ENCODE results near the gene GLI2. TPM values are rescaled to one million over a fixed set of nuclear protein-coding genes. Genes with fewer than 3 reads are reported as not detected.

Gene GLI2
- total RNA-seq, 2 donors from 2014 or later = 4.9 to 5.4 TPM

DNA sequence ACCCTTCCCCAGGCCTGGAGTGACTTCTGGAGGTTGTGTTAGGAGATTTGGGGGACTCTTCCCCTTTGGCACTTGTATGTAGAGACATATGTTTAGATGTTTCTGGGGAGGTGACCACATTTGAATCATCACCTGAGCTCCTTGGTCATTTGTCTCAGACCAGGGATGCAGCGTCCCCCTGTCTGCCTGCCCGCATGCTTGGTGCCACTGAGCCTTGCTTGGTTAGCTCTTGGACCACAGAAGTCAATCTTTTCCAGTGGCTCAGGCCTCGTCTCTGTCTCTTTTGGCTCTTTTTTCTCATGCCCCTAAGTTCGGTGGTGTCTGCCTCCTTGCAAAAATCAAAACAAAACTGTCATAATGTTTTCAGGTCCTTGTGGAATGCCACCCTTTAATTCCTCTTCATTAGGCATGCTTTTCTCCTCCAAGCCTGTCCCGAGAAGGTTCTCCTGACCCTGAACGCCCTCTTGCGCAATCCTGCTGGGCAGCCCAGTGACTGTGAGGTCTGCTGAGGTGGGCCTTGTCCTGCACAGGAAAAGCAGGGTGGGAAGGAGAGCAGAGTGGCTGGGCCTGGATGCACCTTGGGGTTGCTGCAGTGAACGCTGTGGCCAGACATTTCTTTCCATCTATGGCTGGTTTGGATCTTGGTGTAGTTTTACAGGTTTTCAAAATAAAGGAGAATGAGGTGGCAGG, 24.9 kb downstream of the GLI2 start:
- no peaks in the 10 kb centered on the region for H3K9me3 ChIP-seq
- H3K4me3 ChIP-seq = no peak overlapping the region
- peaks cover 7 to 53% of the 10 kb centered on the region in 2 donors for H3K4me1 ChIP-seq (ENCODE audit: control insufficient read depth in 1 of 2, low read depth in 2 of 2)
- DNase-seq (ENCODE audit: low spot score) (no peak), ATAC-seq (ENCODE audit: insufficient number of reproducible peaks, low FRiP score, low read depth) (no peak)
- H3K27ac ChIP-seq = no peak overlapping the region
- no peak for TF ChIP-seq CTCF (IDR thresholded peaks at IDR 0.05)
- H3K27me3 ChIP-seq (replicated peaks; ENCODE audit: insufficient read depth) = no peaks in the 10 kb centered on the region
- no peaks in the 10 kb centered on the region for H3K36me3 ChIP-seq

- ATAC-seq (ENCODE audit: insufficient number of reproducible peaks, low FRiP score, low read depth) (no peak), DNase-seq (ENCODE audit: low spot score) (no peak)
- no peak for TF ChIP-seq CTCF (IDR thresholded peaks at IDR 0.05)
- H3K4me3 ChIP-seq = no peak overlapping the region
- no peak overlapping the region for H3K27ac ChIP-seq
- no peaks in the 10 kb centered on the region for H3K9me3 ChIP-seq
- no peaks in the 10 kb centered on the region for H3K27me3 ChIP-seq (replicated peaks; ENCODE audit: insufficient read depth)
- no peaks in the 10 kb centered on the region for H3K36me3 ChIP-seq
- peaks cover 7 to 58% of the 10 kb centered on the region in 2 donors for H3K4me1 ChIP-seq (ENCODE audit: control insufficient read depth in 1 of 2, low read depth in 2 of 2)
Observed at GRCh38 chr2:120761164-120761861, 25.6 kb downstream of the GLI2 start.

- H3K36me3 ChIP-seq = no peaks in the 10 kb centered on the region
- peaks cover 7 to 58% of the 10 kb centered on the region in 2 donors for H3K4me1 ChIP-seq (ENCODE audit: control insufficient read depth in 1 of 2, low read depth in 2 of 2)
- DNase-seq (ENCODE audit: low spot score) (no peak), ATAC-seq (ENCODE audit: insufficient number of reproducible peaks, low FRiP score, low read depth) (no peak)
- no peak for TF ChIP-seq CTCF (IDR thresholded peaks at IDR 0.05)
- H3K27me3 ChIP-seq (replicated peaks; ENCODE audit: insufficient read depth) = no peaks in the 10 kb centered on the region
- no peak overlapping the region for H3K4me3 ChIP-seq
- H3K27ac ChIP-seq = no peak overlapping the region
- H3K9me3 ChIP-seq = no peaks in the 10 kb centered on the region
Observed at GRCh38 chr2:120761911-120762310, 26.2 kb downstream of the GLI2 start.

DNA sequence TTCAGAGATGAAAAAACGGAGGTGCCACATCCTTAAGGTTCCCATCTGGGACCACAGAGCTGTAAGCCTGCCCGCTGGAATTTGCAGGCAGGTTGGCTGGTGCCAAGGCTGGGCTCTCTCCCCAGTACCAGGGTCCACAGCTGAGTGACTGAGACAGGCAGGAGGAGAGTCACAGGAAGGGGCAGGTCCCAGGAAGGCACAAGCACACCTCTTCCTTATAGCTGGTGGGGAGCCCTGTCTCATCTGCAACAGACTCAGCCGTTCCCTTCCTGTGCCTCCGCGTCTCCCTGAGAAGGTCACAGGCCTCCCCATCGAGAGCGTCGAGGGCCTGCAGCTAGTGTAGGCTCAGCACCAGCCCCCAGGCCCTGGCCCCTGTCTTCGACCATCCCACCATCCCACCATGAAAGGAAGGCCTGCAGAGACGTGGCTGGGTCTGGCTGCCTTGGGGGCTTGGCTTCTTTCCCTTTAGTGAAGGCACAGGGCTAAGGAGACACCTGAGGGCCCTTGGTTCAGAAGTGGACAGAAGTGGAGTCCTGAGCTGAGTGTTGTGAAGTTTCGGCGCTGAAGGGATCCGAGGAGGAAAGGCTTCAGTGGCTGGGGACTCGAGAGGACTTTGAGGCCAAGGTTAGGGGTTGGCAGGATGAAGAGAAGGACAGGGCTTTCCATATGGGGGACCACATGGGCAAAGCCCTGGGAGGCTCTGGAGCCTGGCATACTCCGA, 26.8 kb downstream of the GLI2 start:
- H3K27me3 ChIP-seq (replicated peaks; ENCODE audit: insufficient read depth) = no peaks in the 10 kb centered on the region
- no peak for TF ChIP-seq CTCF (IDR thresholded peaks at IDR 0.05)
- no peaks in the 10 kb centered on the region for H3K9me3 ChIP-seq
- H3K4me1 ChIP-seq (ENCODE audit: control insufficient read depth in 1 of 2, low read depth in 2 of 2) = peaks cover 7 to 54% of the 10 kb centered on the region in 2 donors
- ATAC-seq (ENCODE audit: insufficient number of reproducible peaks, low FRiP score, low read depth) (no peak), DNase-seq (ENCODE audit: low spot score) (no peak)
- H3K36me3 ChIP-seq = no peaks in the 10 kb centered on the region
- no peak overlapping the region for H3K4me3 ChIP-seq
- no peak overlapping the region for H3K27ac ChIP-seq

DNA sequence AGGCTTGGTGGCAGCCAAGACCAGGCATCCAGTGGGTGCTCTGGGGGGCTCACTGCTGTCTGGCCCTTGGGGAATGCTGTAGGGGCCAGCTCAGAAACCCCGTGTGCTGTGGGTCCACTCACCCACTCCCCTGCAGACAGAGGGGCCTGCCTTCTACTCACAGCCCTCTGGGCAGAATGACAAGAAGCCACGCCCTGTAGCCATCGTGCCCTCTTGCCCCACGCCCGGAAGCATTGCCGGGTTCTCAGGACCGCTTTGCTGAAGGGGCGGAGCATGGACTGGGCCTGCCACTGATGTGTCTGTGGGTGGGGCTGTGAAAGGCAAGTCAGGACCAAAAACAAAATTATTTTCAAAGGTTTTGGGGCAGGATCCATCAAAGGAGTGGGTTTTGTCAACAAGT, 27.8 kb downstream of the GLI2 start:
- no peaks in the 10 kb centered on the region for H3K27me3 ChIP-seq (replicated peaks; ENCODE audit: insufficient read depth)
- ATAC-seq (ENCODE audit: insufficient number of reproducible peaks, low FRiP score, low read depth) (no peak), DNase-seq (ENCODE audit: low spot score) (no peak)
- H3K36me3 ChIP-seq = no peaks in the 10 kb centered on the region
- peaks cover 5 to 44% of the 10 kb centered on the region in 2 donors for H3K4me1 ChIP-seq (ENCODE audit: control insufficient read depth in 1 of 2, low read depth in 2 of 2)
- H3K27ac ChIP-seq = no peak overlapping the region
- no peak for TF ChIP-seq CTCF (IDR thresholded peaks at IDR 0.05)
- no peaks in the 10 kb centered on the region for H3K9me3 ChIP-seq
- no peak overlapping the region for H3K4me3 ChIP-seq

All from thoracic aorta (tissue), 2 donors.